ENCODE results near the gene FLNB. TPM values are rescaled to one million over a fixed set of nuclear protein-coding genes. Genes with fewer than 3 reads are reported as not detected.

The FLNB gene
- total and polyA plus RNA-seq, 2 of the 13 experiments (the other 11 are each of a cell fraction or from before 2014, with no cell fraction given): 106 to 130 TPM

DNA sequence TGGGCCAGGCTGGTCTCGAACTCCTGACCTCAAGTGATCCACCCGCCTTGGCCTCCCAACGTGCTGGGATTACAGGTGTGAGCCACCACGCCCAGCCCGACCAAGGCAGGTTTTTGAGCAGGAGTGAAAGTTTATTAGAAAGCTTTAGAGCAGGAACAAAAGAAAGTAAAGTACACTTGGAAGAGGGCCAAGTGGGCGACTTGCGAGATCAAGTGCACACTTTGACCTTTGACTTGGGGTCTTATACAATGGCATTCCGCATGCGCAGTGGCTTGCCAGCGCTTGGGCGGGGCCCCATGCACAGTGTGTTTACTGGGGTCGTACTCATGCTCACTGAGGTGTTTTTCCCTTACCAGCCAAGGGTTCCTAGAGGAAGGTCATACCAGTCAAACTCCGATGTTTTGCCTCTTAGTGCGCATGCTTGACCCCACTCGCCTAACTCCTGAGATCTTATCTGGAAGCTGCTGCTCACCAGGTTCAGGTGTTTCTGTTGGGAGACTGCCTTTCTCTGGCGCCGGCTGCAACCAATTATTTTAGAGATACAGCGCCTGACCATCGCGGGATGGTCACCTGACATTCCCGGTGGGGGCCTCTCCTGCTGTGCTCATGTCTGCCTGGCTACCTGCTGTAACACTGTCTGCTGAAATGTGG lies 46.9 kb upstream of the FLNB start (continued):
- no peak for TF ChIP-seq ZBTB37 (CRISPR knock-in tag; IDR thresholded peaks at IDR 0.05)
- no peak for TF ChIP-seq ATF7 (IDR thresholded peaks at IDR 0.05)
- TF ChIP-seq ATF7 (CRISPR knock-in tag; IDR thresholded peaks at IDR 0.05): peak; percentile 37; the same call in 1 of the 2 replicates
- no peak for TF ChIP-seq ZNF678 (CRISPR knock-in tag; IDR thresholded peaks at IDR 0.05)
- TF ChIP-seq ZNF101 (CRISPR knock-in tag; IDR thresholded peaks at IDR 0.05; ENCODE audit: borderline replicate concordance, low read depth): 0 out of 2 replicates have a peak, but pooled peaks have one; percentile 66
- peak; percentile 2; the same call in 1 of the 2 replicates for TF ChIP-seq ZNF557 (CRISPR knock-in tag; IDR thresholded peaks at IDR 0.05)
- TF ChIP-seq E2F1 (CRISPR knock-in tag; IDR thresholded peaks at IDR 0.05): no peak
- no peak for TF ChIP-seq ZNF737 (CRISPR knock-in tag; IDR thresholded peaks at IDR 0.05; ENCODE audit: borderline replicate concordance)
- TF ChIP-seq ZNF17 (CRISPR knock-in tag; IDR thresholded peaks at IDR 0.05): no peak
- TF ChIP-seq LCORL (IDR thresholded peaks at IDR 0.05): peak; percentile 63
- peak; percentile 78; the same call in 1 of the 2 replicates for TF ChIP-seq LCORL (CRISPR knock-in tag; IDR thresholded peaks at IDR 0.05)
- no peak for TF ChIP-seq ZNF441 (CRISPR knock-in tag; IDR thresholded peaks at IDR 0.05; ENCODE audit: borderline replicate concordance)
- peak; percentile 80; the same call in 1 of the 2 replicates for TF ChIP-seq ATM (IDR thresholded peaks at IDR 0.05; ENCODE audit: borderline replicate concordance)
- peak; percentile 67 for TF ChIP-seq MED8 (CRISPR knock-in tag; IDR thresholded peaks at IDR 0.05; ENCODE audit: insufficient replicate concordance)
- no peak for TF ChIP-seq ZBTB1 (CRISPR knock-in tag; IDR thresholded peaks at IDR 0.05; ENCODE audit: borderline replicate concordance)
- TF ChIP-seq PPARG (CRISPR knock-in tag; conservative IDR thresholded peaks at IDR 0.05): peak; percentile 93
- no peak for TF ChIP-seq GPN1 (CRISPR knock-in tag; IDR thresholded peaks at IDR 0.05; ENCODE audit: borderline replicate concordance)
- TF ChIP-seq ZKSCAN8 (CRISPR knock-in tag; IDR thresholded peaks at IDR 0.05; ENCODE audit: borderline replicate concordance): peak; percentile 32; the same call in 1 of the 2 replicates
- peak; percentile 55 for TF ChIP-seq ASH2L (IDR thresholded peaks at IDR 0.05; ENCODE audit: insufficient read length, low read depth, low read length)
- TF ChIP-seq SMAD3 (CRISPR knock-in tag; IDR thresholded peaks at IDR 0.05): 0 out of 2 replicates have a peak, but pooled peaks have one; percentile 17
- TF ChIP-seq IRF2 (CRISPR knock-in tag; IDR thresholded peaks at IDR 0.05): peak; percentile 81; the same call in 1 of the 2 replicates
- no peak for TF ChIP-seq DMTF1 (CRISPR knock-in tag; IDR thresholded peaks at IDR 0.05)
- TF ChIP-seq PRPF4 (IDR thresholded peaks at IDR 0.05; ENCODE audit: low read depth, low read length, poor library complexity, severe bottlenecking): no peak
- TF ChIP-seq MEF2D (CRISPR knock-in tag; IDR thresholded peaks at IDR 0.05): peak; percentile 80
